CD4-positive, alpha-beta T cell treated with Interleukin-12 subunit alpha and Interleukin-12 subunit beta, for 1 hour (primary cell): Measurements from ENCODE around the gene RBMY1D.
"Not testable (repeated sequence)": the region's sequence is repeated elsewhere in the genome, so short reads cannot be mapped to it uniquely, and the experiment has no call there.

ENCODE experiments used
- DNase-seq: peaks from one replicate; pipeline ENCODE4 v3.0.0-alpha.2; 2020

Gene RBMY1D

DNA sequence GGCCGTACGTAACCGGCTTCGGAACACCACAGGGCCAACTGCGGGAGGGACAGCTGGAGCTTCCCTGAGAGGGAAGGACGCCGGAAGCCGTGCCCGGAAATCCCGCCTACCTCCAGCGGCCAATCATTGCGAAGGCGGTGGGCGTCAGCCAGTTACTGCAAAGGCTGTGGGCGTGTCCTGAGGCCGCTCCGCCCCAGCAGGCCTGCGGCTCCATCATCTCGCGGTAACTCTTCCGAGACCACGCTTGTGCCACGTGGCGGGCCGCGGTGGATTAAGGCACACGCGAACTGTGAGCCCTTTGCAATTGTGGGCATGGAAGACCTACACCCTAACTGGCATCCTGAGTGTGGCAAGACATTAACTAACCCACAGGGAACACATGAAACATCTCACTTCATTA is at the start of gene RBMY1D:
Gene RBMY1D, minus strand, starts transcription at position 101 of the 400 bp plus-strand sequence. CDS start 2,013 bp downstream, outside the sequence.
- not testable (repeated sequence) for DNase-seq

DNA sequence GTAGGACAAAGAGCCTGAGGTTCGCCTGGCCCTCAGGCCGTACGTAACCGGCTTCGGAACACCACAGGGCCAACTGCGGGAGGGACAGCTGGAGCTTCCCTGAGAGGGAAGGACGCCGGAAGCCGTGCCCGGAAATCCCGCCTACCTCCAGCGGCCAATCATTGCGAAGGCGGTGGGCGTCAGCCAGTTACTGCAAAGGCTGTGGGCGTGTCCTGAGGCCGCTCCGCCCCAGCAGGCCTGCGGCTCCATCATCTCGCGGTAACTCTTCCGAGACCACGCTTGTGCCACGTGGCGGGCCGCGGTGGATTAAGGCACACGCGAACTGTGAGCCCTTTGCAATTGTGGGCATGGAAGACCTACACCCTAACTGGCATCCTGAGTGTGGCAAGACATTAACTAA is 23.6 kb upstream of the RBMY1D start, which contains the start of gene RBMY1E:
Gene RBMY1E, minus strand, starts transcription at position 101 of the 400 bp plus-strand sequence. CDS start 1,978 bp downstream, outside the sequence.
- DNase-seq = not testable (repeated sequence)

DNA sequence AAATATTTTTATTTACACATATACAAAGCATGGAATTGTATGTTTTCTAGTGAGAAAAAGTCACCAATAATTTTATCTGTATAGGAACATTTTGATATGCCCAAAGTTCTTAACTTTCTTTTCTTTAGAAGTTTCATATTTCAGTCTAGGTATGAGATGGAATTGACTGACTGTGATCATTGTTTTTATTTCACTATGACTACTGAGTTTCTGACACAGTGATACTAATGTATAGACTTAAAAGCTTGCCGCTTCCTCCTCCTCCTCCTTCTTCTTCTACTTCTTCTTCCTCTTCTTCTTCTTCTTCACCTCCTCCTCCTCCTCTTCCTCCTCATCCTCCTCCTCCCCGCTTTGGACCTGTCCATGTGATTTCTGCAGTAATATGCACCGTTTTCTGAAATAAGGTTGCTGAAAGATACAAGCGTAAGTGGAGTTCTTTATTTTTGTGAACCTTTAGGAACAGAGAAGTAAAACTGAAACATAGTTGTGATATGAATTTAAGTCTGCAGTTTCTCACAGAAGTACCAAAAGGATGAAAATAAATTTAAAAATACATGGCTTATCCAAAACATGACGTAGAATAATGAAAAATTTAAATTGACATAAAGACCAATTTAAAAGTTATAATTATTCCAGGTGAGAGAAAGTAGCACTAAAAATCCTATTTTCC is 24.8 kb downstream of the RBMY1D start:
- not testable (repeated sequence) for DNase-seq

DNA sequence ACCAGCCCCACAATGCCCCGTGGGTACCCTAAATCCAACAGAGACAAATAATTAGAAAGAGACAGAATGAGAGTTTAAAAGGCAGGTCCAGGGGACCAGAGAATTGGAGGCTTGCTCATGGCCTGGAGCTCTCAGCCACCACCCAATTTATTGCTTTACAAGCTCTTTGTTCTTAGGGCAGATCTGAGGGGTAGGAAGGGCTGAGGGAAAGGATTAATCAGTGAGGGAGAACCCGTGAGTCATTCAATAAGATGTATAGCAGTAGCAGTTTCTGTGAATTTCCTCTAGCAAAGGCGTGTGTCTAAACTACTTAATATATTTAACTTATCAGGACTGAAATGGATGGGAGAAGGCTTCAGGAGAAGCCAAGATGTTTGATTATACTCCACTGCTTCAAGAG is 48.8 kb downstream of the RBMY1D start:
- DNase-seq = no peak

DNA sequence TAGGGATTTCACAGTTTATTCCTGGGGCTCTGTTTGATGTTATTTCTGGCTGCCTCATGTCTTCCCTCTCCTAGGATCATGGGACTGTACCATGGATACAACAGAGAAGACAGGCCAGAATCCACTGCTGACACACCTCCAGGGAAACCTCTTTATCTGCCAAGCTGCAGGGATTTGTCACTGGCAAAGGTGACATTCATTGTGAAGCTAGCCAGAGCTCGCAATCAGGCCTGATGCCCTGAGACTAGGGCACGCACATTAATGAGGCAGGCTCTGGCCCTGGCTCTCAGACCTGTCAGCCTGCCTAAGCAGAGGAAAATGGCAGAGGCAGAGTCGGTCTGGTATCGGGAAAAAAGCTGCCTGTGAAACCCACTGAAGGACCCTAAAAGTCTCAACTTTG is 52.2 kb downstream of the RBMY1D start:
- no peak for DNase-seq

DNA sequence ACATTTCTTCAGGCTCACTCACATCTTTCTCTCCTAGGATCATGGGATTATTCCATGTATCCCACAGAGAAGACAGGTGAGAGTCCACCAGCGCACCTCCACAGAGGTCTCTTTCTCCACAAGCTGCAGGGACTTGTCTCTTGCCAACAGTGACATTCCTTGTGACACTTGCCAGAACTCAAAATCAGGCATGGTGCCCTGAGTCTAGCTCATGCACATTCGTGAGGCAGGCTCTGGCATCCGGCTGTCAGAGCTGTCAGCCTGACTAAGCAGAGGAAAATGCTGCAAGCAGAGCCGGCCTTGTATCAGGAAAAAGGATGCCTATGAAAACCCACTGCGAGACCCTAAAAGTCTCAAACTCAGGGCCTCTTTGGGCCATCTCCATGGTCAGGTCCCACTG is 54.8 kb downstream of the RBMY1D start:
- DNase-seq = no peak

DNA sequence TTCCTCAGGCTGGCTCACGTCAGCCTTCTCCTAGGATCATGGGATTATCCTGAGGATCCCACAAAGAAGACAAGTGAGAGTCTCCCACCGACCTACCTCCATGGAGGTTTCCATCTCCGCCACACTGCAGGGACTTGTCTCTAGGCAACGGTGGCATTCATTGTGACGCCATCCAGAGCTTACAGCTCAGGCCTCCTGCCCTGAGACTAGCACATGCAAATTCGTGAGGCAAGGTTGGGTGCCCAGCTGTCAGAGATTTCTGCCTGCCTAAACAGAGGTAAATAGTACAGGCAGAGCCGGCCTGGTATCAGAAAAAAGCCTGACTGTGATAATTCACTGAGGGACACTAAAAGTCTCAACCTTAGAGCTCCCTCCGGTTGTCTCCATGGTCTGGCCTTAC is 58.0 kb downstream of the RBMY1D start:
- DNase-seq = no peak

DNA sequence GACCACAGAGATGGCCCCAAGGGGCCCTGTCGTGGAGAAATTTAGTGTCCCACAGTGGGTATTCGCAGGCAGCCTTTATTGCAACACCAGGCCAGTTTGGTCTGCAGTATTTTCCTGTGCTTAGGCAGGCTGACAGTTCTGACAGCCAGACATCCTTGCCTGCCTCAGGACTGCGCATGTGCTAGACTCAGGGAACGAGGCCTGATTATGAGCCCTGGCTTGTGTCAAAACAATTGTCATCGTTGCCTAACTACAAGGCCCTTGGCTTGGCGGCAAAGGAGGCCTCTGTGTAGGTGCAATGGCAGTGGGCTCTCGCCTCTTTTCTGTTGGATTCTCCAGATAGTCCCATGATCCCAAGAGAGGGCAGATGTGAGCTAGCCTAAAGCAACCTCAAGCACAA is 59.3 kb downstream of the RBMY1D start:
- DNase-seq = no peak
